Epithelial cell of esophagus (primary cell): ENCODE data around the gene PRPF19.
A peak's percentile ranks its signal among the peaks of the same experiment; 100 is the strongest.

ENCODE experiments used
- DNase-seq: peaks from one replicate; pipeline ENCODE4 v3.0.0; 2010; ENCODE audit warnings: low read depth
- H3K4me3 ChIP-seq: 2 replicates; pipeline ENCODE4 v1.5.1; 2011; ENCODE audit warnings: mild to moderate bottlenecking, low read length, control low read depth
- TF ChIP-seq, protein P1 (sequence below): IDR thresholded peaks from 2 replicates; pipeline ENCODE4 v1.5.1; 2011; ENCODE audit warnings: low read depth, mild to moderate bottlenecking, low read length, control low read depth, inconsistent platforms; ENCODE audit not compliant: insufficient read depth; ENCODE audit errors: missing control alignments

Gene PRPF19

DNA sequence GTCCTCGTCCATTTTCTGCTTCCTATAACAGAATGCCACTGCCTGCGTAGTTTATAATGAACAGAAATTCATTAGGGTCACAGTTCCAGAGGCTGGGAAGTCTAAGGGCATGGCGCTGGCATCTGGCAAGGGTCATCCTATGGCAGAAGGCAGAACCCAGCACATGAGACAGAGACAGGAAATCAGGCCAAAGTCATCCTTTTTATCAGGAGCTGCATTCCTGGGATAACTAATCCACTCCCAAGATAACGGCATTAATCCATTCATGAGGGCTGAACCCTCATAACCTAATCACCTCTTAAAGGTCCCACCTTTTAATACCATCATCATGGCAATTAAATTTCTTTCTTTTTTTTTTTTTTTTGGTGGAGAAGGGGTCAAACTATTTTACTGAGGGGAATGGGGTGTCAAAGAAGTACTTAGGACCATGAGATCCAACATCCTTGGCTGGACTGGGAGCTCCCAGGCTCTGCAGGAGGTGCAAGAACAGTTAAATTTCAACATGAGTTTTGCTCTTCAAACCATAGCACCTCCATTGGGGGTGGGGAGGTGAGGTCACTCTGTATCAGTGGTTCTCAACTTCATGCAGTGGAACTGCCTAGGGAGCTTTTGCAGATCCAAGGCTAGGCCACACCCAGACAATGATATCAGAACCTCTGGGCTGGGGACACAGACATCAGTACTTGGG, 12.0 kb upstream of the PRPF19 start:
- TF ChIP-seq, protein P1, sequence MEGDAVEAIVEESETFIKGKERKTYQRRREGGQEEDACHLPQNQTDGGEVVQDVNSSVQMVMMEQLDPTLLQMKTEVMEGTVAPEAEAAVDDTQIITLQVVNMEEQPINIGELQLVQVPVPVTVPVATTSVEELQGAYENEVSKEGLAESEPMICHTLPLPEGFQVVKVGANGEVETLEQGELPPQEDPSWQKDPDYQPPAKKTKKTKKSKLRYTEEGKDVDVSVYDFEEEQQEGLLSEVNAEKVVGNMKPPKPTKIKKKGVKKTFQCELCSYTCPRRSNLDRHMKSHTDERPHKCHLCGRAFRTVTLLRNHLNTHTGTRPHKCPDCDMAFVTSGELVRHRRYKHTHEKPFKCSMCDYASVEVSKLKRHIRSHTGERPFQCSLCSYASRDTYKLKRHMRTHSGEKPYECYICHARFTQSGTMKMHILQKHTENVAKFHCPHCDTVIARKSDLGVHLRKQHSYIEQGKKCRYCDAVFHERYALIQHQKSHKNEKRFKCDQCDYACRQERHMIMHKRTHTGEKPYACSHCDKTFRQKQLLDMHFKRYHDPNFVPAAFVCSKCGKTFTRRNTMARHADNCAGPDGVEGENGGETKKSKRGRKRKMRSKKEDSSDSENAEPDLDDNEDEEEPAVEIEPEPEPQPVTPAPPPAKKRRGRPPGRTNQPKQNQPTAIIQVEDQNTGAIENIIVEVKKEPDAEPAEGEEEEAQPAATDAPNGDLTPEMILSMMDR = no peak
- peak; percentile 69 for DNase-seq

DNA sequence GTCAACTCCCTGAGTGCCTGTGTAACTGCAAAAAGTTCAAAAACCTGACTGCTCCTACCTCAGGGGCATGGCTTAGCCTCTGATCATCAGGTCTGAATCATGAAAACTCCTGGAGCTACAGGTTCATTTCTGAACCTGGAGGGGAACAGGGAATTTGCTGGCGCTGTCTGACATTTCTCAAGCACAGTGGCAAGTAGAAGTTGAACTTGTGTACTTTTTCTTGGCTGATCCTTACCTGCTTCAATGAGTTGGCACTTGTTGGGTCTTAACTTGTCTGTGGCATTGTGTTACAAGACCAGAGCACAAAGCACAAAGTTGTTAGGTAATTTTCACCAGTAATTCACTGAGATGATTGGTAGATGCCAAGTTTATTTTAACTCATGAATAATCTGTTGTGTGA, 10.9 kb upstream of the PRPF19 start:
- DNase-seq = peak; percentile 95
- no peak overlapping the region for H3K4me3 ChIP-seq
- TF ChIP-seq, protein P1 = no peak

More for the DNA sequence above, 12.0 kb upstream of the PRPF19 start:
- no peak overlapping the region for H3K4me3 ChIP-seq

DNA sequence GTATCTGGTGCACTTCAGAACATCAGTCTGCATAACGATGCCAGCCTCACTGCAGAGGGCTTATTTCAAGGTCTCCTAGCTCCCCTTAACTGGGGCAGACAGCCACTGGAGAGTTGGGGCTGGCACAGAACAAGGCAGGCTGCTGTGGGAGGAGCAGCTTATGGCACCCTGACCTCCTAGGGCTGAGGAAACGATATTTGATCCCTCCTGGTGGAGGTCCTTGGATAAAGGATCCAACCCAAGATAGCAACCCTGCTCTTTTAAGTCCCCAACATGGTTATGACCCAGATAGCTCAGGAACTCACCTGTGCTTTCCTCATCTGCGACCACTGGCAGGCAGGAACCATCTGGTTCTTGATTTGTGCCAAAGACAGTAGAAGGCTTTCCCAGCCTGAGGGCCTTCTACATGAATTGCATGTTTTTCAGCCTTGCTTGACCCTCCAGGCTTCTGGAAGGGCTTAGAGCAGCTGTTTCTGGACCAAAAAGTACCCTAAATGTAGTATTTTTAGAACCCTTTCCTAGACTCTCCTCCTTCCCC, 10.4 kb upstream of the PRPF19 start:
- H3K4me3 ChIP-seq = no peak overlapping the region
- TF ChIP-seq, protein P1 = no peak
- DNase-seq = no peak

DNA sequence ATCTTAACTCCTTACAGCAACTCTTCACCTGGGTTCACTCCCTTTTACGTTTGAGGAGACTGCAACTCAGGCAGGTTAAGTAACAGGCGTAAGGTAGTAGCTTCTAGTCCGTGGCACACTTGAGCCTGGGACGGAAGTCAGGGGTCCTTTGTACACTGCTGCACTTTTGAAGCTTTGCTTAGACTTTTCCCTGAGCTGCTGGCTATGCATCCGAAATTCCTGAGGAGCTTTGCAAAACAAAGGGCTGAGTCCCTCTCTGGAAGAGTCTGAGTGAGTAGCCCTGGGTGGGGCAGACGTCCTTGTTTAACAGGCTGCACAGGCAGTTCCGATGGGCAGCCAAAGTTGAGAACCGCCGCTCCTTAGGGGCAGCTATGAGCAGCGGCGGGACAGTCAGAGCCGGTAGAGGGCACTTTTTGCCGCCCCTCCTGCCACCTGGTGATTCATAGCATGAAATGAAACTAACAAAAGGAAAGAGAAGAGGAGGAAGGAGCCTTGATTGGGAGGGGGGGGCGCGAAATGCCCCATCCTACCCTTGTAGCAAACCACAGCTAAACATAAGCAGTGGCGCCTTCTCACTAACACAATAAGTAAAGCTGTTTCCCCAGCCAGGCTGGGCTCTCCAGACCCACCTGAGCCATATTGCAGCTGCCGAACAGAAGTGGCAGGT, 9.0 kb upstream of the PRPF19 start:
- DNase-seq = peak; percentile 84
- H3K4me3 ChIP-seq = peak overlapping the region; percentile 62
- TF ChIP-seq, protein P1 = no peak

DNA sequence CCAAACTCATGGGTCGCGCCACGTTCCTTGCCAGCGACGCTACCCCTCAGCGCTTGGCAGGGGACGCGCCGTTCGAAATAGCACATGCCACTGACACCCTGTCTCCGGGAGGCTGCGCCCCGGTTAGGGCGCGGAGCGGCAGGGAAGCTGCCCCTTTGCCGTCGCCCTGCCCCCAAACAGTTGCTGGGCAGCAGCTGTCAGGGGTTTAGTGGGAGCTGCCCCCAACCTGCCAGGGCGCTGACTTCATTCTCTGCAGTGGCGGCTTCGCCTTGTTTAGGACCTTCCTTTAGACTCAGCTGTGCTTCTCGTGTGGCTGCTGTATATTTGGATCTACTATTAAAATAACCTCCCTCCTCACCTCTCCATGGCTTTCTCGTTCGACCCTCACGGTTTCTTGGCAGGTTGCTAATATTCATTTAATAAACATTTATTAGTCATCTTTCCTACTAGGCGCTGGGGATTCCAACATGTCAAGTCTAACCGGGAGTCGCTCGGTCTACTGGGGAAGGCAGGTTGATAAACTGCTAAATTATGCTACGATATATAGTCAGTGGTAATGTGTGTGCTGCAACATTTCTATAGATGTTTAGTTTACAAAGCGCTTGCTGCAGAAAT, 8.4 kb upstream of the PRPF19 start:
- peak; percentile 63 for DNase-seq
- TF ChIP-seq, protein P1 = no peak
- peak overlapping the region; percentile 62 for H3K4me3 ChIP-seq

DNA sequence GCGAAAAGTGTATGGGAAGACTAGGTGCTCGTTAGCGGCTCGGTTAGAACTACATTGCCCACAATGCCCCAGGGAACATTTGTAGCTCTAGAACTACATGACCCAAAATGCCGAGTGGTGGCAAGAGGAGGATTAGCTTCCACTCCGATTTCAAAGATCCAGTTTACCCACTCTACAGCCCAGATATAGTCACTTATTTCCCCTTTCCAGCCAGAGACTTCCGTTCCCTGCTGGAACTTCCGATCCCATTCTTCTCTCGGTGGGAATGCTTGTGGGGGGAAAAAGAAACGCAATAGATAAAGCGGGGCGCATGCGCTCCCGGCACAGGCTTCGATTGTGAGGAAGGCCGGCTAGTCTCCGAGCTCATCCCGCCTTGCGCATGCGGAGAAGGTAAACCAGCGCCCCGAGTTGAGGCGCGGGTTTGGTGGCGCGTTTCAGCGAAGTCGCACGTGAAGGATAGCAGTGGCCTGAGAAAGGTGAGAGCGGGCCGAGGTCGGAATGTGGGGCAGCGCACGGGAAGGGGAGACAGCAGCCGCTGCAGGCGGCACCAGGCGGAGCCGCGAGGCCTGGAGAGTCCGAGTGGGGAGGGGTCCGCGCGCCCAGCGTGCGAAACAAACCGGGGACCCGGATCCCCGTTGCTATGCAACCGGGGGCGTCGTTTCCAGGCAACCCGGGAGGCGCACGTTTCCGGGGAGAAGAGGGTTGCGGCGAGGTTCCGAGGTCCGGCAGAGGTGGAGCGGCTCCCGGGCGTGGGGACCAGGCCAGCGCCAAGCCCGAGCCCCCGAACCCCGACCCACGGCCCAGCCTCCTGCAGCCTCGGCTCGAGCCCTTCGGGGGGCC, 7.6 kb upstream of the PRPF19 start, which contains the start of gene TMEM109:
TMEM109 (plus strand) TSS at position 366 of the 840 bp plus-strand sequence. CDS start 5,536 bp downstream, outside the sequence.
- H3K4me3 ChIP-seq = peak within 1 kb of the TSS; percentile 62
- peak; percentile 88 for DNase-seq
- TF ChIP-seq, protein P1 = peak; percentile 9
